GM19351 (cell line): ENCODE measurements around the gene PRR33.
"Not testable (repeated sequence)": the region's sequence is repeated elsewhere in the genome, so short reads cannot be mapped to it uniquely, and the experiment has no call there.

Experiments
- ATAC-seq: cut with Tn5 transposase; IDR thresholded peaks from one replicate; pipeline ENCODE4 v1.9.1; 2021; ENCODE audit warnings: mild to moderate bottlenecking, moderate library complexity; ENCODE audit not compliant: unreplicated experiment

Gene PRR33

DNA sequence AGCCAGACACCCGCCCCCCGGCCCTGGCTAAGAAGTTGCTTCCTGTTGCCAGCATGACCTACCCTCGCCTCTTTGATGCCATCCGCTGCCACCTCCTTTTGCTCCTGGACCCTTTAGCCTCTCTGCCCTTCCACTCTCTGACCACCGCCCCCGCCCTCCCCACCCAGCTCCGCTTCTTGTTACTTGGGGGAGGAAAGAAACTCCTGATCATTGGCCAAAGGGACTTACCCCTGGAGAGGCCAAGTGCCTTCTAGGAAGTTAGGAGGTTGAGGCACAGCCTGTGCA, at the start of gene PRR33:
Gene PRR33, minus strand, starts transcription at position 65 of the 285 bp plus-strand sequence. CDS start 1,311 bp downstream, outside the sequence.
- ATAC-seq: no peak

DNA sequence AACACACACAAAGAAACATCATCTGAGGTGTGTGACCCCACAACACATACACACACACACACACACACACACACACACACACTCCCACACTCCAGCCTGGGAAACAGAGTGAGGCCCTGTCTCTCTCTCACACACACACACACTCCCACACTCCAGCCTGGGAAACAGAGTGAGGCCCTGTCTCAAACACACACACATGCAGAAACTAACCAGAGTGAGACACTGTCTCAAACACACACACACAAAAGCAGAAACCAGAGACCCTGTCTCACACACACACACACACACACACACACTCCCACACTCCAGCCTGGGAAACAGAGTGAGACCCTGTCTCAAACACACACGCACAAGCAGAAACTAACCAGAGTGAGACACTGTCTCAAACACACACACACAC, 48.1 kb upstream of the PRR33 start:
- ATAC-seq: not testable (repeated sequence)

DNA sequence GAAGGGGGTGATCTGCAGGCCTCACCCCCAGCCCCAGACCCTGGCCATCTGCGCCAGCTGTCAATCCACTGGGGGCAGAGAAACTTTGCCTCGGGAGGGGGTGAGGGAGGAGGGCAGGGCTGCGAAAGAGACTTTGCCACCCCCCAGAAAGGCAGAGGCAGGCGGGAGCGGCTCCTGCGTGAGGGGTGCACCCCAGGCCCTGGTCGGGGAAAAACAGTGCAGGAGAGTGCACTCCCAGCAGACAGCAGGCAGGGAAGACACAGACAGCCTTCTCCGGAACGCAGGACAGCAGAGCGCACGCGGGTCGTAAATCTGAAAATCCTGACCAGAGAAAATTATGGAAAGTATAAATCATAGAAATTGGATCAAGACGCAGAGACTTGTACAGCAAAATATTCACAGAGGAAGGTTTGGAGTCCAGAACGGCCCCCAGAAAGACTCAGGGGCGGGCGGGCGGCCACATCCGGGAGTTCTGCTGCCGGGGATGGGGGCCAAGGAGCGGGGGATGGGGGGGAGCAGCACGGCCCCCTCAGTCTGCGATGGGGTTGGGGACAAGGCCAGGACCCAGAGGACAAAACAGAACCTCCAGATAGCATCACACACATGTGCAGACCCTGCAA, 47.4 kb upstream of the PRR33 start:
- no peak for ATAC-seq

DNA sequence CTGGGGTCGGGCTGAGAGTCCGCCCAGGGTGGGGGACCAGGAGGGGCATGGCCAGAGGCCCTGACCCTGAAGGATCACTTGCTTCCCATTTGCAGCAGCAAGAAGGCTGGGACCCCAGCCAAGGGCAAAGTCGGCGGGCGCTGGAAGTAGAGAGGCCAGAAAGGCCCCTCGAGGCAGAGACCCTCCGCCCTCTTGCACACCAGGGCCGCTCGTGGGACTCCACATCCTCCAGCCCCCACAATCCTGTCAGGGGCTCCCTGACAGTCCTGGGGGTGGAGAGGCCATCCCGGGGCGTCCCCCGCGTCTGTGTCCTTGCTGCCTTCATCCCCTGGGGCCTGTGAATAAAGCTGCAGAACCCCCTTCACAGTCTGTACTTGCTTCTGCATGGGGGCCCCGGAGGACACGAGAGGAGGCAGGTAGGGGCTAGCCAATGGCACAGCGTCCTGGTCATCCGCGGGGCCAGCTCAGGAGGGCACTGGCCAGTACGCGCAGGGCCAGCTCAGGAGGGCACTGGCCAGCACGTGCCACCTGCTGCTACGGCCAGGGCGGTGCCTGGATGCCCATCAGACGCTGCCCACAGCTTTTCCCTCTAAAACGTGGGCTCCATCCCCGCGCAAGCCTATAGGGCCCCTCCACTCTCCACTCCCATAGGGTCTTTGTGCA, 46.8 kb upstream of the PRR33 start:
- ATAC-seq: no peak

DNA sequence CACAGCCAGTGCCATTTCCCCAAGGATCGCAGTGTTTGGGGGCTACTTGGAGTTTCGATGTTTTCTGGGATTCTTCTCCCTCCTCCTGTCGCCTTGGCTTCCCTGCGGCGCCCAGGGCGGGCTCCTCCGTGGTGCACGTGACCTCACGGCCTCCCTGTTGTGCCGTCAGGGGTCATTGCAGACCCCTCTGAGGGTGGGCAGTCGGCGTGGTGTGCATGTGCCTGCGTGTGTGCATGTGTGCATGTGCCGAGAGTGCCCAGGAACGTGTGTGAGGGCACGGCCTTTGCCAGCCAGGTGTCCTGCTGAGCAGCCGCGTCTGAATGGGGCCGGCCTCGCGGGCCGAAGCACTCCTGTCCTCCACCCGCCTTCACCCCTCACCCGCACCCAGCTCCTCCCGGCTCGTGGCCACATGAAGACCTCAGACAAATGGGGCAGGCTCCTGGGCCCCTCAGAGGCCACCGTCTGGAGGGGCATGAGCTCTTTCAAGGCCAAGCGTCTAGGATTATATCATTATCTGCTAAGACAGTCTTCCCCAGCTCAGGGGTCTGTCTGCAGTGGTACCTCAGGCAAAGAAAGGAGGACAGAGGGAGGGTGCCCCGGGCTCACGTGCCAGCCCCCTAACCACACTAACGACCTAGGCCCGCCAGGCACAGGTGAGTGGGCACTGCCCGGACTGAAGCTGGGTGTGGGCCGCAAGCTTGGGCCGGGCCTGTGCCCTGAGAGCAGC, 46.1 kb upstream of the PRR33 start:
- no peak for ATAC-seq

DNA sequence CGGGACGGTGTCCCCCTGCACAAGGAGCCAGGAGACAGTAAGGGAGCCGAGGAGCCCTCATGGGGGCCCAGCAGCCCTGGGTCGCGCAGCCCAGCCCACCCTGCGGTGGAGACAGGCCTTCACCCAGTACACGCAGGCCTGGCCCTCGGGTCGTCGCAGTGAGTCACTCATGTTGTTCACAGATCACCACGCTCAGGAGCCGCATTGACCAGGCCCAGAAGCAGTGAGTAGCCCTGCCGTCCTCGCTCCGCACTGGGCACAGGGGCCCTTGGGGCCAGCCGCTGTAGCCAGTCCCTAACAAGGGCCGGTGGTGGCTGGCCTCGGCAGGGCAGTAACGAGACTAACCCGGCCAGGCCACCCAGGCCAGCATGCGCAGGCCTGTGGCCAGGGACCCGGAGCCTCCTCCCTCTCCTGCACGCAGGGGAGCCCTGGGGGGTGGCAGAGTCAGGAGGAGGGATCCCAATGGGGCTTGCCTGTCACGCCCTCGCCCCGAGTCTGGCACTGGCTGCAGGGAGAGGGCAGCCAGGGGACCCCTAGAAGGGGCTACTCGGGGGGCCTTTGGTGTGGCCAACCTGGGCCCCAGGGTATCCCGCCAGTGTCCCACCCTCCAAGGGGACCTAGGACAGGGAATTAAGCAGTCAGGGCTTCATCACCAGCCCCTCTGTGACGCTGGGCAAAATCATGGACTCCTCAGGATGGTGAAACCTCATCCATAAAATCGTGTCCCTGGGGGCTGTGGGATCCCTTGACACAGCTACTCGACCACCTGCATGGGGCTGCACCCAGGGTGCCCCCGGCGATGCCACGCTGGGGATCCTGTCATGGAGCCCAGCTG, 45.3 kb upstream of the PRR33 start:
- ATAC-seq: no peak

DNA sequence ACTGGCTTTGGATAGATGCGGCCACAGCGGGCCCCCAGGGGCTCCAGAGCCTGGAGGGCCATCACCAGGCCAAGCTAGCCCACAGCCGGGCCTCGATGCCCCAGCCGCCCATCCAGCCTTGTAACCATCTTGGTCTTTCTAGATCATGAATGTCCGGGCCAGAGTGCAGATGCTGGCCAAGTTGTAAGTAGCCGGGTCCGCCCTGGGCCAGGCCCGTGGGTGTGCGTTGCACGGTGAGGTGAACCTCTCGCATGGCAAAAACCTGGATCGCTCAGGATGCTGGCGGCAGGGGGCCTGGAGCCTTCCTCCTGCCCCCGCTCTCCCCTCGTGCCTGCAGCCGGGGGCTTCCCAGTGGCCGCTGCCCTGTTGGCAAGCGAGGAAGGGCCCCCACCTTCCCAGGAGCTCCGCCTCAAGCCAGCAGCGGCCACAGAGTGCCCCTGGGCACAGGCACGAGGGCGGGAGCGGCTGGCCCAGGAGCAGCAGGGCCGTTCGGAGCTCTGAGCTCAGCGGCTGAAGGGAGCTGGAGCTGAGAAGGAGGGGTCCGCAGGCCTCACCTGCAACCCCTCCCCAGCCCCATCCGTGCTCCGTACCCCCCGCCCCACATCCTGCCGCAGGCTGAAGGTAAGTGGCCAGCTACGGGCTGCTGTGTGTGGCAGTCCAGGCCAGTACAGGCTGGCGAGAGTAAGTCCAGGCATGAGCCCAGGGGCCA, 44.5 kb upstream of the PRR33 start:
- ATAC-seq: no peak

DNA sequence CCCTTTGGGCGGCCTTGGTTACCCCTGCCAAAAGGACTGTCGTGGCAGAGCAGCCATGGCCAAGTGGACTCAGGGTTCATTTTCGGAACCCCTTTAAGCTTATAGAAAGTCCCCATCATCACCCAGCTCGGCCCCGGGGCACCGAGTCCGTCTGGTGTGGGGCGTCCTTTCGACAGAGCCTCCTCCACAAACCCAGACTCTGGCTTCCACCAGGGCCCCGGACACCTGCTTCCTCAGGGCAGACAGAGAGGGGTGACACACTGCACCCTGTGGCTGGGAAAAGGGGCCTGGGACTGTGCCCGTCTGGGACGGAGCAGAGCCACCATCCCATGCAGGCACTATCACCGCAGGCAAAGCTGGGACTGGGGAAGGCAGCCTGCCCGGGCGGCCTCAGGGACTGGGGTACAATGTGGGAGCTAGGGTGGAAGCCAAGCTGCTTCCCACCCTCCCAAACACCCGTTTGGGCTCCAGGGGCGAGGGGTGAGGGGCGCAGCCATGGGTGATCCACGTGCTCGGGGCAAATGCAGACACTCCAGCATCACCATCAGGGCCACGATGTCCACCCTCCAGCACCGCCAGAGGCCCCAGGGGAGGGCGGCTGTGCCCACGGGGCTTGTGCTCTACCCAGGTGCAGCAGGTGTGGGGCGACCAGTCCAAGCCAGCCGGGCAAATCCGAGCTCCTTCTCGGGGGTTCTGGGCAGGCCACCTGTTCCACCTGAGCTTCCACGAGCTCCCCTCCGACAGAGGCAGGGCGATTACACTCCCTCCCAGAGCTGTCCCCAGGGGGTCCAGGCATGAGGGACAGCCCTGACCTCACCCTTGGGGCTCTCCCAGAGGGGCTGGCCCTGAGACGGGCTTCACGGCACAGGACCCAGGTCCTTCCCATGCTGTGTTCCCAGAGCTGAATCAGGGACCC, 43.7 kb upstream of the PRR33 start:
- ATAC-seq: no peak

DNA sequence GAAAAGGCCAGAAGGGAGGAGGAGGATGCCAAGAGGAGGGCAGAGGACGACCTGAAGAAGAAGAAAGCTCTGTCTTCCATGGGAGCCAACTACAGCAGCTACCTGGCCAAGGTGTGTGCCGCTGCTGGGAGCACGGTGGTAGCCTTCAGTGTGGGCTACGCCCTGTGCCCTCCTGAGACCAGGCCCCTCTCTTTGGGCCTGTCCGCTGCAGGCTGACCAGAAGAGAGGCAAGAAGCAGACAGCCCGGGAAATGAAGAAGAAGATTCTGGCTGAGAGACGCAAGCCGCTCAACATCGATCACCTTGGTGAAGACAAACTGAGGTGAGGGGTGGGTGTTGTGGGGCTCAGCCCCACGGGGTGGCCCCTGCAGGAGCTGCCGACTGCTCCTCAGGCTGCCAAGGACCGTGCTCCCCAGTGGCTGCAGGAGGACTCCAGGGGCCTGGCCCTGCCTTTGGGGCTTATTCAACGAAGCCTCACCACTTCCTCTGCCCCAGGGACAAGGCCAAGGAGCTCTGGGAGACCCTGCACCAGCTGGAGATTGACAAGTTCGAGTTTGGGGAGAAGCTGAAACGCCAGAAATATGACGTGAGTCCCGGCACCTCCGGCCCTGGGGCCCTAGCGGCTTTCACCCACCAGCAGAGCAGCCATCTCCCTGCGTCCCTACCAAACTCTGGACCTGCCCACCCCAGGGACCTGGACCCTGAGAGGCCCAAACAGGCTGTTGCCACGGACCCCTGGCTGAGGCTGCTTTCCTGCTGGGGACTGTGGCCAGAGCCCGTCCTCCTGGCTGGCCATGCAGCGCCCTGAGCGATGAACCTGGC, 42.9 kb upstream of the PRR33 start:
- no peak for ATAC-seq

DNA sequence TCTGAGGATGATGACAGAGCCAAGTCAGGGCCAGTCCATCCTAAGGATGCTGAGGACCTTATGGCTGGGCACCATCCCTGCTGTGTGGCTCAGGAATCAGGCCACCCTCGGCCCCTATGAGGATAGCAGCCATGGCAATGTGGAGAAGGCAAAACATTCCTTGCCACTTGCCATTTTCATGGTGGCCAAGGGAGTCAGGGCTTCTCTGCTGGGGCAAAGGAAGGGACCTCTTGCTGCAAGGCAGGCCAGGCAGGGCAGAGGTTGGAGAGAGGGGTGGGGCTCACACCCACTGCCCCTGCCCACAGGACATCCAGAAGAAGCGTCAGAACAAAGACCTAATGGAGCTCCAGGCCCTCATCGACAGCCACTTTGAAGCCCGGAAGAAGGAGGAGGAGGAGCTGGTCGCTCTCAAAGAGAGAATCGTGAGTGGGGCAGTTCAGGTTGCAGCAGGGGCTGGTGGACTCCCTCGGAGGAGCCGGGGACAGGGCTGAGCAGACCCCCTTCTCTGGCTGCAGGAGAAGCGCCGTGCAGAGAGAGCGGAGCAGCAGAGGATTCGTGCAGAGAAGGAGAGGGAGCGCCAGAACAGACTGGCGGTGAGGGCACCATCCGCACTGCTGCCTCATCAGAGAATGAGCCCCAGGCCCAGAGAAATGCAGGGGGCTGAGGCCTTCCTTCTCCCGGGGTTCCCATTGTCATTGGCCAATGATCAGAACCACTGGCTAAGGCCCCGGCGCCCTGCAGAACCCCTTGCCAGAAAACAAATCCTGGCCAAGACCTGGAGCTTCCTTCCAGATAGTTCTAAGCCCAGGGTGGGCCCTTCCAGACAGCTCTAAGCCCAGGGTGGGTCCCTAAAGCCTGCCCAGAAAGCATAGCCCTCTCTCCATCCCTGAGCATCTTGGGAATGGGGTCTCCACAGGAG, 42.0 kb upstream of the PRR33 start:
- ATAC-seq: no peak

DNA sequence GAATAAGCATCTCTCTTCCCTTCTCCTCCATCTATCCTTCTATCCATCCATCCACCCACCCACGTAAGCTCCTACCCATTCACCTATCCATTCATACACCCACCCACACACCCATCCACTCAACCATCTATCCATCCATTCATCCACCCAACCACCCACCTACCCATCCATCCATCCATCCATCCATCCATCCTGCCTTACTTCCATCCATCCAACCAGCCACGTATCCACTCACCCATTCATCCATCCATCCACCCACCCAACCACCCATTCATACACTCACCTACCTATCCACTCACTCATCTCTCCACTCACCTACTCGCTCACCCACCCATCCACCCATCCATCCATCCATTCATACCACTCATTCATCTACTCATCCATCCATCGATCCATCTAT, 41.0 kb upstream of the PRR33 start:
- ATAC-seq: no peak

DNA sequence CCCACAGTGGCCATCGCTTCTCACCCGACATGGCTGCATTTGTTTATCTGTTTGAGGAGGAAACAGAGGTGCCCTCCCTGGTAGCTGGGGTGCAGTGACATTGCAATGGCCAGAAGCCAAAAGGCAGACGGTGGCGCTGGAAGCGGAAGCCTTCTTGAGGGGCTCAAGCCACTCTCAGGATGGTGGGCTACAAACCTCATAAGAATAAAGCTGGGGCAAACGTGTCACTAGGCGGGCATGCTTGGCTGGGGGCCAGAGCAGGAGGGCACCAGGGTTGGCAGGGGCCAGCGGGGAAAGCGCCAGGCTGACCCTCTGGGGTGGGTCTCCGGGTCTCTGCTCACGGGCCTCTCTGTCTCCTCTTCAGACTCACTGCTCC, 40.4 kb upstream of the PRR33 start:
- no peak for ATAC-seq

DNA sequence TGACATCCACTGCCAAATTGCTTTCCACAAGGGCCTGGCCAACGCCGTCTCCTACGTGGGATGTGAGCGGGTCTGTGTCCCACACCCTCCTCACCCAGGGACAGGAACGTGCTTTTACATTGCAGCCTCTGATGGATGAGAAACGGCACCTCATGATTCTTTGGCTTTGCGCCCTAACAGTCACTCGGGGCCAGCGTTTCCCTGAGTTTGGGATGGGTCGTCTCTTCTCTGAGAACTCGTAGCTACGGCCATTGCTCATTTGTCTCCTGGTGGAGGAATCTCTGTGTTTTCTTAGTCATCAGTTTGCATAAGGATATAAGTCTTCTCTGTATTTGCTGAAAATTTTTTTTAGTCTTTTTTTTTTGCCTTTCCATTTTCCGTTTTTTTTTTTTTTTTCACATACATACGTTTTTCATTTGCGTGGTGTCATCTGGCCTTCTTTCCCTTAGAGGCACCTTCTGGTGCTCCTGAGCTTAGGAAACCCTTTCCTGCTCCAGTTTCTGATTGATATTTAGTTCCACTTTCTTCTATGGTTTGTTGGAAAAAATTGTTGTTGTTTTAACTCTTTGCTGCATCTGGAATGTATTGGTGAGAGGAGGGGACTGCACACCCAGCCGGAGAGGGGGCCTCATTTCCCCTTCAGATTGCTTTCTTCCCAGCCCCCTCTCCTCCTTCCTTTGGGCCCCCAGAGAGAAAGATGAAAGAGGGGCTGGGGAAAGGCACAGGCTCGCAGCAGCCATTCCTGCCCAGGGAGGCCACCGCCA, 39.8 kb upstream of the PRR33 start:
- no peak for ATAC-seq

DNA sequence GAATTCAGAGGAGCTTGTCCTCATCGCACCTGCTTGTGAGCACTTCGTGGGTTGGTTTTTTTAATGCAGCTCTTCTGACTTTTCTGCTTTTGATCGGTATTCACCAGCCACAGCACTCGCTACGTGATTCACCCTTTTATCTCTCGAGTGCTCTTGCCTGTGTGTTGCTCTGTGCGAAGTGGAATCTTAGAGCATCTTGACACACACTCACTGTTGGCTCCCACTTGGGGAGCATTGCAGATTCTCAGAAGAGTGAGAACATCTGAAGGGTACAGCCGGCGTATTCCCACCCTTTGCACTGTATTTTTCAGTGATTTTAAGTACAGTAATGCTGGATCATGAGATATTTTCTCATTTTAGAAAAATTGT, 38.8 kb upstream of the PRR33 start:
- ATAC-seq: no peak

DNA sequence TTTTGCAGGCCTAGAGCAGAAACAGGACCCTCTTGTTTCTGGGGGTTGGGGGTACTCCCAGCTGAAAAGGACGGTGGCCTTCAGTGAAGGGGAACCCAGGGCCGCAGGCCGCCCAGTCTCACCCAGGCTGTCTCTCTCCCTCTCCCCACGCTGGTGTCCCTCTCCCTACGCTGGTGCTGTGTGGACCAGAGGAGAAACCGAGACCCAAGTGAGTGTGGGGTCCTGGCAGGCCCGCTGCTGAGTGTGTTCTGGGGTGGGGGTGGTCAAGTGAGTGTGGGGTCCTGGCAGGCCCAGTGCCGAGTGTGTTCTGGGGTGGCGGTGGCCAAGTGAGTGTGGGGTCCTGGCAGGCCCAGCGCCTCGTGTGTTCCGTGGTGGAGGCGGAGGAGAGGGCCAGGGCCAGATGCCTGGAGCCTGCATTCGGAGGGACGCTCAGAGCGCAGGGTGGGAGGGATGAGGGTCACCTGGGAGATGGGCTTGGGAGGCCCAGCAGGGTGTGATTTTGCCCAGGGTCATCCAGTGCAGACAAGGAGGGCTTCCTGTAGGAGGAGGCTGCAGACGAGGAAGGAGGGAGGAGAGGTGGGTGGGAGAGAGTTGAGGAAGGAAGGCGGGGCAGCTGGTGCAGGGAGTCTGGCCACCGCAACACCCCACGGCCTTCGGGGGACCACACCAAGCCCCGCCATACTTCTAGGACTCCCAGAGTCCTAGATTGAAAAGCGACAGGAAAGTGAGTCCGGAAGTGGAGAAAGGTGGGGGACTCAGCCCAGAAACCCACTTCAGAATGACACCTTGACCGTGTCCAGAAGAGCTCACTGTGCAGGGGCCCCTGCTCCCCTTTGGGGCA, 38.1 kb upstream of the PRR33 start:
- ATAC-seq: no peak

DNA sequence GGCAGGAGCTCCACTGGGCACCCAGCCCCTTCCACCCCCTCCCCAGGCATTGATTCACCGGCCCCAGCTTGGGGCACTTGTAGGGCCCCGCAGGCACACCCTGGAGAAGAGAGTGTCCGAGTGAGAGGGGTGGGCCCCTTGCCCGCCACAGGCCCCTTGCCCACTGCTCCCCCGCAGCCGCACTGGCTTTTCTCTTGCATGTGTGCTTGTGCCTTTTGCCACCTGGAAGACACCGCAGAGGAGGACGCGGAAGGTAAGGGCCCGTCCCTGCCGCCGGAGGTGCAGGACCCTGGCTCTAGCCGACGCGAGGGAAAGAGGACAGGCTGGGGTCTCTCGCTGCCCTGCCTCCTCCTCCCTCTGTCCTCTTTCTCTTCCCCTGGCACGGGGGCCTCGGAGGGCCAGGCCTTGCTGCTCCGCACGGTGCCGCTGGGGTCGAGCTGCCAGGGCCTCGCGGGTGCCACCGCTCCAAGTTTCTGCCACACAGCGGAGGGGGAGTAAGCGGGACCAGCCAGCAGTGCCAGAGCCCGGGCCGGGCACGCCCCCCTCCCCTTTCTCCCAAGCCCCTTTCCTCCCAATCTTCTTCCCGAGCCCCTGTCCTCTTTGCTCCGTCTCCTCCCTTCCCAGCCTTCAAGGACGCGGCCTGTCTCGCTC, 37.3 kb upstream of the PRR33 start:
- no peak for ATAC-seq
